HCT116 (cell line): ENCODE measurements around the gene STIMATE. TPM values are rescaled to one million over a fixed set of nuclear protein-coding genes. Genes with fewer than 3 reads are reported as not detected.

Experiments used
- ATAC-seq: fragments of 200-7000 bp; cut with Tn5 transposase; 2 replicates; pipeline ENCODE4 v1.9.1; 2020; ENCODE audit warnings: mild to moderate bottlenecking, moderate library complexity
- BruUV-seq: library from RNA; stranded (reverse); fragments of 400-500 nt; replicated peaks from 2 replicates; lab custom pipeline; 2021; lab: Mats Ljungman, UMichigan
- CTCF ChIA-PET: fragments of 300-600 bp; sonication (Branson Sonifier 250); formaldehyde crosslinking; loops from one replicate; lab custom pipeline; 2021; ENCODE audit warnings: antibody characterized with exemption; lab: Charles Lee
- POLR2A ChIA-PET: fragments of 300-600, 350-600 bp; sonication (Branson Sonifier 250); formaldehyde crosslinking; loops from one replicate; lab custom pipeline; 2021; ENCODE audit warnings: antibody characterized with exemption; lab: Charles Lee
- RAD21 ChIA-PET, 2 experiments: fragments of 300-600 bp; sonication (Branson Sonifier 250); formaldehyde crosslinking; loops; one replicate each; lab custom pipeline; 2023; ENCODE audit warnings: low total read pairs in 2 of 2; ENCODE audit not compliant: uncharacterized antibody in 2 of 2, unreplicated experiment in 2 of 2, low non-redundant PET in 1 of 2; lab: Charles Lee
- DNase-seq: peaks from one replicate; pipeline ENCODE4 v3.0.0-alpha.2; 2010; ENCODE audit warnings: low read depth, low spot score
- H2AFZ ChIP-seq: fragments of 200-600 bp; shearing (Covaris generic), sonication (generic); 2 replicates; pipeline ENCODE4 v1.6.1; 2017; ENCODE audit warnings: low read depth, mixed run types, mixed read lengths, antibody characterized with exemption, low read length; ENCODE audit not compliant: poor library complexity, severe bottlenecking
- H3K27ac ChIP-seq: 2 replicates; pipeline ENCODE4 v1.5.1; 2012; ENCODE audit warnings: low read depth, low read length
- H3K27me3 ChIP-seq: fragments of 200-600 bp; sonication (generic); 2 replicates; pipeline ENCODE4 v1.6.1; 2016; ENCODE audit warnings: mixed run types, low read length, mixed read lengths; ENCODE audit not compliant: insufficient read depth
- H3K36me3 ChIP-seq, 2 experiments: fragments of 200-500 bp in 1 of 2; fragments of 200-600 bp in 1 of 2; sonication (Bioruptor generic) in 1 of 2; sonication (generic) in 1 of 2; 2 replicates each; pipeline versions ENCODE4 v1.5.1 to v1.6.1; 2014 to 2016; ENCODE audit warnings: low read length in 2 of 2, inconsistent platforms in 1 of 2, mixed read lengths in 1 of 2, mixed run types in 1 of 2; ENCODE audit not compliant: insufficient read depth in 2 of 2, control insufficient read depth in 1 of 2
- H3K4me1 ChIP-seq, 2 experiments: fragments of 200-600 bp in 1 of 2; sonication (generic) in 1 of 2; 2 replicates each; pipeline versions ENCODE4 v1.5.1 to v1.6.1; 2012 to 2017; ENCODE audit warnings: low read length in 2 of 2, inconsistent platforms in 1 of 2, mild to moderate bottlenecking in 1 of 2, mixed read lengths in 1 of 2, mixed run types in 1 of 2, moderate library complexity in 1 of 2; ENCODE audit not compliant: insufficient read depth in 2 of 2, control insufficient read depth in 1 of 2
- H3K4me2 ChIP-seq: fragments of 200-600 bp; sonication (generic); 2 replicates; pipeline ENCODE4 v1.6.1; 2017; ENCODE audit warnings: mixed run types, low read length, mixed read lengths
- H3K4me3 ChIP-seq, 2 experiments: fragments of 200-600 bp in 1 of 2; sonication (generic) in 1 of 2; replicated peaks in 1 of 2; 2 replicates each; pipeline ENCODE4 v1.5.1; 2011 to 2016; ENCODE audit warnings: low read length in 2 of 2, control low read depth in 1 of 2, low read depth in 1 of 2, mild to moderate bottlenecking in 1 of 2, mixed read lengths in 1 of 2, mixed run types in 1 of 2
- H3K79me2 ChIP-seq: fragments of 200-600 bp; sonication (generic); 2 replicates; pipeline ENCODE4 v1.6.1; 2017; ENCODE audit warnings: mild to moderate bottlenecking, mixed run types, low read length, moderate library complexity, mixed read lengths; ENCODE audit not compliant: insufficient read depth
- H3K9ac ChIP-seq: fragments of 200-600 bp; sonication (generic); 2 replicates; pipeline ENCODE4 v1.6.1; 2016; ENCODE audit warnings: low read length, mixed read lengths
- H3K9me2 ChIP-seq: fragments of 200-600 bp; sonication (generic), shearing (Covaris generic); 2 replicates; pipeline ENCODE4 v1.6.1; 2017; ENCODE audit warnings: mixed run types, mild to moderate bottlenecking, moderate library complexity; ENCODE audit not compliant: insufficient read depth
- H3K9me3 ChIP-seq, 2 experiments: fragments of 200-500 bp in 1 of 2; fragments of 200-600 bp in 1 of 2; sonication (Bioruptor generic) in 1 of 2; sonication (generic) in 1 of 2; 2 replicates each; pipeline ENCODE4 v1.6.1; 2014 to 2017; ENCODE audit warnings: low read length in 2 of 2, mixed read lengths in 2 of 2, inconsistent platforms in 1 of 2, low read depth in 1 of 2, mild to moderate bottlenecking in 1 of 2, mixed run types in 1 of 2, moderate library complexity in 1 of 2; ENCODE audit not compliant: control insufficient read depth in 1 of 2, insufficient read depth in 1 of 2
- H4K20me1 ChIP-seq: fragments of 200-600 bp; sonication (generic), shearing (Covaris generic); 2 replicates; pipeline ENCODE4 v1.6.1; 2017; ENCODE audit warnings: mixed run types, mild to moderate bottlenecking, moderate library complexity; ENCODE audit not compliant: insufficient read depth
- ATF3 ChIP-seq: IDR thresholded peaks from 2 replicates; pipeline ENCODE4 v1.6.1; 2012
- CBX3 ChIP-seq: IDR thresholded peaks from 2 replicates; pipeline ENCODE4 v1.6.1; 2012; ENCODE audit warnings: low read depth
- CEBPB ChIP-seq: IDR thresholded peaks from 2 replicates; pipeline ENCODE4 v1.6.1; 2012; ENCODE audit warnings: low read depth
- EGR1 ChIP-seq: IDR thresholded peaks from 2 replicates; pipeline ENCODE4 v1.6.1; 2012; ENCODE audit warnings: low read depth
- ELF1 ChIP-seq: IDR thresholded peaks from 2 replicates; pipeline ENCODE4 v1.6.1; 2012; ENCODE audit warnings: low read depth, borderline replicate concordance
- EZH2 ChIP-seq: fragments of 200-600 bp; sonication (generic); IDR thresholded peaks from 2 replicates; pipeline ENCODE4 v1.6.1; 2017; ENCODE audit warnings: antibody characterized with exemption, mixed run types
- FOSL1 ChIP-seq: IDR thresholded peaks from 2 replicates; pipeline ENCODE4 v1.6.1; 2012; ENCODE audit warnings: low read depth
- JUND ChIP-seq: IDR thresholded peaks from 2 replicates; pipeline ENCODE4 v1.6.1; 2012
- MAX ChIP-seq: IDR thresholded peaks from 2 replicates; pipeline ENCODE4 v1.6.1; 2012
- POLR2A ChIP-seq: IDR thresholded peaks from 2 replicates; pipeline ENCODE4 v1.7.0; 2011; ENCODE audit warnings: borderline replicate concordance; ENCODE audit not compliant: insufficient read depth, insufficient read length; ENCODE audit errors: extremely low read depth
- REST ChIP-seq: IDR thresholded peaks from 2 replicates; pipeline ENCODE4 v1.6.1; 2012; ENCODE audit warnings: low read depth
- SP1 ChIP-seq: IDR thresholded peaks from 2 replicates; pipeline ENCODE4 v1.6.1; 2012; ENCODE audit warnings: low read depth
- SRF ChIP-seq: IDR thresholded peaks from 2 replicates; pipeline ENCODE4 v1.6.1; 2012; ENCODE audit warnings: low read depth
- TCF7L2 ChIP-seq: IDR thresholded peaks from 2 replicates; pipeline ENCODE4 v1.7.0; 2011; ENCODE audit warnings: borderline replicate concordance, inconsistent platforms; ENCODE audit not compliant: insufficient read depth, insufficient read length; ENCODE audit errors: extremely low read depth
- ZBTB33 ChIP-seq: IDR thresholded peaks from 2 replicates; pipeline ENCODE4 v1.6.1; 2011; ENCODE audit warnings: mild to moderate bottlenecking, low read length, moderate library complexity; ENCODE audit not compliant: insufficient replicate concordance; ENCODE audit errors: extremely low read depth
- ZFX ChIP-seq: fragments of 450-650 bp; IDR thresholded peaks from 2 replicates; pipeline ENCODE4 v1.6.1; 2017
- intact Hi-C: fragments of 100-400 bp; cut with micrococcal nuclease; formaldehyde crosslinking; loops from 2 replicates; pipeline ENCODE4 v1.10.0; 2022
- total RNA-seq: library from RNA; stranded (reverse); gene quantifications from one replicate; pipeline ENCODE4 v1.2.1, GENCODE V29; 2021; ENCODE audit not compliant: unreplicated experiment

Gene STIMATE
- total RNA-seq, 1 experiment from 2014 or later, result 20.2 TPM

GRCh38 chr3:52798376-52798977 lies 98.9 kb downstream of the STIMATE start:
- DNase-seq (no peak), ATAC-seq (peak; percentile 31)
- Histone ChIP-seq H3K4me2 (no peak overlapping the region), H2AFZ (peak overlapping the region; percentile 22), H3K4me1 (peaks cover 0 to 7% of the 10 kb centered on the region in 2 experiments; a peak in 1 of 4 replicates), H3K36me3 (no peaks in the 10 kb centered on the region), H3K79me2 (no peaks in the 10 kb centered on the region), H3K9me3 (no peaks in the 10 kb centered on the region), H3K4me3 (no peak overlapping the region), H3K9me2 (no peaks in the 10 kb centered on the region), H3K9ac (no peak overlapping the region), H3K27ac (no peak overlapping the region), H3K27me3 (no peaks in the 10 kb centered on the region), H4K20me1 (no peaks in the 10 kb centered on the region)
- TF ChIP-seq ELF1 (no peak), EZH2 (no peak)
- BruUV-seq, result no TSS peak
- POLR2A ChIA-PET, result interaction anchor here (1.2 kb wide), 1 partner anchor 10 kb away, joined by 3 read pairs; no protein-coding TSS in a partner anchor
- RAD21 ChIA-PET, result no interaction called here
- CTCF ChIA-PET, result interaction anchor here (0.6 to 1.3 kb wide), 6 partner anchors 8 to 33 kb away, joined by 3 to 5 read pairs (median 4); no protein-coding TSS in a partner anchor
- intact Hi-C loops, result no loop called here

- POLR2A ChIA-PET, result no interaction called here
- intact Hi-C loops, result no loop called here
- CTCF ChIA-PET, result no interaction called here
- TF ChIP-seq ATF3, result no peak
- TF ChIP-seq ZBTB33, result no peak
- no peak for TF ChIP-seq EGR1
- TF ChIP-seq CEBPB, result no peak
- no peak for TF ChIP-seq ELF1
- TF ChIP-seq POLR2A, result no peak
- no peak for TF ChIP-seq SP1
- no peak for TF ChIP-seq CBX3
- TF ChIP-seq JUND, result no peak
- no peak for TF ChIP-seq SRF
- TF ChIP-seq REST, result no peak
- TF ChIP-seq EZH2, result no peak
- no peak for TF ChIP-seq FOSL1
- no peak for TF ChIP-seq ZFX
- no peak for TF ChIP-seq TCF7L2
- no peak for TF ChIP-seq MAX
These were observed 100.9 kb downstream of the STIMATE start for GRCh38 chr3:52796411-52796810.

More at GRCh38 chr3:52796411-52796810, 100.9 kb downstream of the STIMATE start:
- RAD21 ChIA-PET, result no interaction called here
- no peak overlapping the region for H3K27ac ChIP-seq
- no peak overlapping the region for H3K4me2 ChIP-seq
- BruUV-seq, result no TSS peak
- no peak overlapping the region for H2AFZ ChIP-seq
- no peak for DNase-seq
- no peaks in the 10 kb centered on the region for H4K20me1 ChIP-seq
- H3K9me3 ChIP-seq, result no peaks in the 10 kb centered on the region
- no peak overlapping the region for H3K4me3 ChIP-seq
- no peak for ATAC-seq
- no peaks in the 10 kb centered on the region for H3K79me2 ChIP-seq
- peaks cover 0 to 7% of the 10 kb centered on the region in 2 experiments; a peak in 1 of 4 replicates for H3K4me1 ChIP-seq
- H3K9me2 ChIP-seq, result no peaks in the 10 kb centered on the region
- H3K9ac ChIP-seq, result no peak overlapping the region
- H3K27me3 ChIP-seq, result no peaks in the 10 kb centered on the region
- H3K36me3 ChIP-seq, result no peaks in the 10 kb centered on the region
